HG03135 (cell line): ENCODE data around the gene CWC27.

Source experiments
- ATAC-seq: cut with Tn5 transposase; IDR thresholded peaks from one replicate; pipeline ENCODE4 v1.9.1; 2021; ENCODE audit warnings: mild to moderate bottlenecking, moderate library complexity; ENCODE audit not compliant: unreplicated experiment

The CWC27 gene

GRCh38 chr5:64971990-64972389, 203.3 kb downstream of the CWC27 start:
- no peak for ATAC-seq

- no peak for ATAC-seq
Observed at GRCh38 chr5:64972591-64972990, 203.9 kb downstream of the CWC27 start.

DNA sequence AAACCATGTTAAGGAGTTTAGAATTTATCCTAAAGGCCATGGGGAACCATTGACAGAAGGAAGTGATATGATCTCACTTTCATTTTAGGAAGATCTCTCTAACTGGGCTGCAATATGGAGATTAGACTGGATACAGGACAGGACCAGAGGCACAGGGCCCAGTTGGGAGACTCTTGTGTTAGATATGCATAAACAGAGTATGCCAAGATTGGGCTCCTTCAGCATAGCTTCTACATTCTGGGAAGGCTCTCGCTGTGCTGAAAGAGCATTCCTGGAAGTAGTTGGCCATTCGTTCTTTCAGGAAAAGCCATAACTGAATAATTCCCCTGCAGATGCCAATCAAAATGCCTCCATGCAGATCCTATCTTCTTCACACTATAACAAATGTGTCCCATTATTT, 204.5 kb downstream of the CWC27 start:
- ATAC-seq, result no peak

DNA sequence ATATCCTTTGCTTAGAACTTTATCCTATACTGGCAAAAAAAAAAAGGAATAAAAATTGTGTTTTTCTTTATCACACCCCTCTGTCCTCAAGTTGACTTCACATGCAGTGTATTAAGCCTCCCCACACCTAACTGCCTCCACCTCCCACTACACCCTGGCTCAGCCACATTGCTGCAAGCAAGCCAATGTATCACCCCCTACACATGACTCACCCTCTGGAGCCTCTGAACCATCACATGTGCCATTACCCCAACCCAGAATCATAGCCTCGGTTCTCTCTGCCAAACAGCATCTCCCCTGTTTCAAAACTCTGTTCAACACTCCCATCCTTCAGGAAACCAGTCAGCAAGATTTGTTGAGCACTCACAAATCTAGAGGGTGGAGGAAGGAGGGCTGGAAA, 209.0 kb downstream of the CWC27 start:
- ATAC-seq, result no peak

DNA sequence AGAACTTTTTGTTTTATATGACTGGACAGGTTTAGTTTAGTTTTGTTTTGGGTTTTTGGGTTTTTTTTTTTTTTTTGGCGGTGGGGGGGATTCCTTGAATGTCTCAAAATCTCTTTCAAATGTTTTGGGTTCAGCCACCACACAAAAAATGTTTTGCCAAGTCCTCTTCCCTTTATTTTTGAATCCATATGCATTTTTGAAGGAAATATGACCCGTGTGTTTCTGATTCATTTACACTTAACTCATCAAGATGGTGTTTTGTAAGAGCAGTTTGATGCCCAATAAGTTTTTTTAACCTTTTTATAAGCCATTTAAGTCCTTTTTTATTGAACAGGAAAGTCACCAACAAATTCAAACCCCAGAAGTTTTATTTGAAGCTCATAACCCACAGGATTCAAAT, 209.8 kb downstream of the CWC27 start:
- no peak for ATAC-seq

GRCh38 chr5:64979531-64979930, 210.8 kb downstream of the CWC27 start:
- ATAC-seq, result no peak

- no peak for ATAC-seq
Observed at GRCh38 chr5:64980176-64980575, 211.4 kb downstream of the CWC27 start.

DNA sequence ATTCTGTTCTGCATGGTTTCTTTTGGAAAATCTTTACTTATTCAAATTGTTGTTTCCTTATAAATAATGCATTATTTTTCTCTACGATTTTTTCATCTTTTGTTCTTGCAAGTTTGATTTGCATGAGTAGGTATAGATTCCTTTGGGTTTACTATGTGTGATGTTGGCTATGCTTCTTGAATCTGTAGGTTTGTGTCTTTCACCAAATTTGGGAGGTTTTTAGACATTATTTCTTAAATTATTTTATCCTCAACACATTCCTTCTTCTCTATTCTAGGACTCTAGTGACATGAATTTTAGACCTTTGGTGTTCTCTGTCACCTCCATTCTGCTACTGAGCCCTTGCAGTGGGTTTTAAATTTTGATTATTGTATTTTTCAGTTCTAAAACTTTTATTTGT, 219.0 kb downstream of the CWC27 start:
- ATAC-seq, result no peak

DNA sequence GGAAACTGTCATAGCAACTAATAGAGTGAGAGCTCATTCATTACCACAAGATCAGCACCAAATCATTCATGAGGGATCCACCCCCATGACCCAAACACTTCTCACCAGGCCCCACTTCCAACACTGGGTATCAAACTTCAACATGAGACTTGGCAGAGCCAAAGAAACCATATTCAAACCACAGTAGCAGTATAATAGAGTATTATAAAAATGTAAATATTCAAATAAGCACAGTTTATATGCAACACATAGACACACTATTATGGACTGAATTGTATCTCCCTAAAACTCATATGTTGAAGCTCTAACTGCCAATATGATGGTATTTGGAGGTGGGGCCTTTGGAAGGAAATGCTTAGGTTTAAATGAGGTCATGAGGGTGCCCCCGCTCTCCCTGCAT, 240.5 kb downstream of the CWC27 start:
- ATAC-seq, result no peak

GRCh38 chr5:65010841-65011240, 242.1 kb downstream of the CWC27 start:
- ATAC-seq, result no peak

GRCh38 chr5:65012301-65012892, 243.7 kb downstream of the CWC27 start:
- no peak for ATAC-seq

DNA sequence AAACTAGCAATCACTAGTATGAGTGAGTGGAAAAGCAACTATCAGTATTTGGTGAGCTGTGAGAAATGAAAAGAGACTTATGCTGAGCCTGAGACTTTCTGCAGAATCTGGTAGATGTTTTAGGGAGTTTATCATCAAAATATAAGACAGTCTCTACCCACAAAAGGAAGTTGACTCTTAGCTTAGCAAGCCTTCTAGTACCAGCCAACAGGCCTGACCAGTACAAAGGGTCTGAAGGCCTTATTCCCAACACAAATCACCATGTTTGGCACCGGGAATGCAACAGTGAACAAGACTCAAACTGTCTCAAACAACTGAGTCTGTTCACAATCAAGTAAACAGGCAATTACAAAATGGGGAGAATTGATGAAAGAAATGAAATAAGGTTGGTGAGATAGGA, 244.4 kb downstream of the CWC27 start:
- no peak for ATAC-seq

DNA sequence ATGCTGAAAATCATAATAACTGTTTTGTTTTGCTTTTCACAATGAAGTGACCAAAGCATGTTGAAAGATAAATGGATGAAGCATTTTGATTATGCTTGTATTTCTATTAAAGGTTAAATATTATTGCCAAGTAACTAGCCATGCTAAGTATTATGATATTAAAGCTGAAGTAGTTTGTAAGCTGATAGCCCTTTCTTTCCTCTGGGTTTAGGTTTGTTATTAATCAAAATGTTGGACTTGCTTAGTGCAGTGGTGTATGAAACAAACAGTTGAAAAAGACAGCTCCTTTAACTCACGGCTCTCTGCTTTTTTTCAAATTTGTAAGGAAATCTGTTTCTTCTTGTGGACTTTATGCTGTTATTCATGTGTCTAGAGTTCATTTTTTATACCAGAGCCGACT, 246.0 kb downstream of the CWC27 start:
- ATAC-seq, result no peak

DNA sequence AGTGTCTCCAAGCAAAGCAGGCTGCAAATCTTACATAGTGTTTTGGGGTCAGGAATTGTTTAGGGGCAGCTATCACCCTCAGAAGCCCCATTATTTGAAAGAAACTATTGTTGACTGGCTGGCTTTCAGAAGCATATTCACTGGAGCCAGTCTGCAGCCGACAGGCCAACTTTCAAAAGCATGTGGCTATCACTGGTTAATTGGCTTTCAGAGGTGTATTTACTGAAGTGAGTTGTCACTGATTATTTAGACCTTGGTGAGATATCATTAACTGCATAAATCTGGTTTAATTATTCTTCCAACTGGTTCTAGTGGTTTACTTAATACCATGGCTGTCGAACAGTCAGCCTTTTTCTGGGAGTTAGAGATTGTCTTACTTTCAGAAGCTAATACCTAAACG, 247.0 kb downstream of the CWC27 start:
- no peak for ATAC-seq

DNA sequence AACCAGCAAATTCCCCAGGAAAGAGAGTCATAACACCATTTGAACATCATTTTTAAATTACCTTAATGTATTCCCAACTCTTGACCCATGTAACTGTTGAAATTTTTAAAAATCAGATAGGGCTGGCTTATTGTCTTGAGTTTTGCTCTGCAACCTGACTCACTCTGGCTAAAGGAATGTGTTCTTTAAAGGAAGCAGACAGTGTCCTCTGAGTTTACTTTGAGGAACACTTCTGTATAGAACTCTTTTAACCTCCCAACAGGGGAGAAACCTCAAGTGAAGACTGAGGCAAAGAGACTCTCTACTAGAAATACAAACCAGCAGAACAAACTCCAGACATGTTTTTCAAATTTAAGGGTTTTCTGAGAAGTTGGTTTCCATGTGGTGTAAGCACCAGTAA, 248.9 kb downstream of the CWC27 start:
- no peak for ATAC-seq

GRCh38 chr5:65018763-65019162, 250.0 kb downstream of the CWC27 start:
- ATAC-seq, result no peak

GRCh38 chr5:65020492-65020891, 251.8 kb downstream of the CWC27 start:
- ATAC-seq, result no peak

DNA sequence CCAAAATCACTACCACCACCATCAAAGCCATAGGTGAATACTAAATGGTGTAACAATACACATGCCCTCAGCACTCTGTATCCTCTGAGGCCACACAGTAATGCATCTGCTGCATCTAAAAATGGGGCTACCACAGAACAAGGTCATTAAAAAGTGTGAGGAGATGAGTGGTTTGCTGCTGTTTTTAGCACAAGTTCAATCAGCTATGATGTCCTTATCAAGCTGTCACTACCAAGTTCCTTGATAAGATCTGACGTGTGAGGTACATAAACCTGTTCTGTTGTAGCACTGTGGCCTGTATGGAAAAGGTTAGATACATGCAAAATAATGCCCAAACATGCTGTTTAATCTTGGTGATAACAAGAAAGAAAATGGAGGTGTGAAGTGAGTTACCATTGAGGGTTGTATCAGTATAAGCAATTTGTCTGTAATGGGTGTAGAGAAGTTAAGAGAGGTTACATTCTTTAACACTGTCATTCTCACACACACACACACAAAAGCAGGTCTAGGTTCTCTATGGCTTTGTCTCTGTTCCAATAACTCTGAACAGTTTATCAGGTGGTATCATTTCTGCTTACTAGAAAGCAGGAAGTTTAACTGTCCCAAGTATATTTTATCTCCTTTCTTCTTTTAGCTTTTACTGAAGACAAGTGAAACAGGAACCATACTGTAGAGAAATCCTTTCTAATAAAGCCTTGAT, 252.9 kb downstream of the CWC27 start:
- no peak for ATAC-seq

- ATAC-seq, result no peak
Observed at GRCh38 chr5:65022932-65023331, 254.2 kb downstream of the CWC27 start.

- ATAC-seq, result no peak
Observed at GRCh38 chr5:65024681-65025080, 256.0 kb downstream of the CWC27 start.

DNA sequence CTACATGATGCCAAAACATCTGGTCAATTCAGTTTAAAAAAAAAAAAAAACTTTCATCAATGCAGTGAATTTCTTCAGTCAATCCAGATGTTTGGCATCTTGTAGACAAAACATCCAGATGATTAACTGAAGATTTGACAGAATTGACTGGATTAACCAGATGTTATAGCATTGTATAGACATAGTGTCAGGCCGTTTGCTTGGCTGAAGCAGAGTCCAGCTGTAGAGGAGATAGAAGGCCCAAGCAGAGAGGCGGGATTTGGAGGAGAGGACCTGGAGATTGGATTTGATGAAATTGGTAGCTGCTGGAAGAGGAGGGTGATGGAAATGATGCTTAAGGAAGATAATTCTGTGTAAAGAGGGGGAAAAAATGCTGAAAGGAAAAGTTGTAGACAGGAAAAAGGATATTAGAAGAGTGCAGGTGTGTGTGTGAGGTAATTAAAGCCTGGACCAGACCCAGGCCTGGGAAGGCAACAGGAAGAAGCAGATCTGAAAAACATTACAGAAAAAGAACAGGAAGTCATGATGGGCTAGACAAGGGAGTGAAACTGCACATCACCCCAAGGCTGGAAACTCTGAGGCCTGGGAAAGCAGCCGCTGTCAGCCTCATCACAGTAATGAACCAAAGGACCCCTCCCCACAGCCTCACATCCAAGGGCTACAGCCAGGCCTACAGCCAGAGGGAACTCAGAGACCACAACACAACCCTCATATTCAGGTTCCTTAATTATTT, 258.3 kb downstream of the CWC27 start:
- no peak for ATAC-seq

DNA sequence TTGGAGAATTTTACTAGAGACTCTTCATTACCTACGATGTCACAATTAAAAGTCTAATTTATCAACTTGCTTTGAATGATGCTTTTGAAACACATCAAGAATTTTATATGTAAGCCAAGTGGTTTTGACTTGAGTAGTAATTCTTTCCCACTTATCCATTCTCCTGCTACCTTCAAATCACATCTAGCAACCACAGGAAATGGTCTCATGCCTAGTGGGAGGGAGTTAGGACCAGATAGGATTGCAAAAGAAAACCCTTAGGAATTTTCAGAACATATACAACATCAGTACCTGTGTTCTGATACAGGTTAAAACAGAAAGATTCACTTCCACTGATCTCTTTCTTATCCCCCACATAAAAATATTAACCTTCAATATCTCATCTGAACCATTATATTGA, 260.4 kb downstream of the CWC27 start:
- no peak for ATAC-seq
